Sigmoid colon (tissue), 4 donors: ENCODE measurements around the gene STX1B.

ENCODE experiments used
- CTCF ChIP-seq, 4 experiments: fragments of 450-650 bp in 3 of 4; fragments of 200-600 bp in 1 of 4; IDR thresholded peaks; one replicate each; pipeline ENCODE4 v1.5.1; 2016 to 2019; ENCODE audit warnings: antibody characterized with exemption in 4 of 4, mild to moderate bottlenecking in 3 of 4, moderate library complexity in 2 of 4
- EP300 ChIP-seq, 4 donors: sonication (generic); formaldehyde crosslinking; IDR thresholded peaks; one replicate each; pipeline ENCODE4 v1.6.1; 2017; ENCODE audit warnings: antibody characterized with exemption in 4 of 4
- POLR2A ChIP-seq, 2 donors: fragments of 450-650 bp; IDR thresholded peaks; one replicate each; pipeline ENCODE4 v1.6.1; 2016; ENCODE audit warnings: antibody characterized with exemption in 2 of 2, mild to moderate bottlenecking in 2 of 2, moderate library complexity in 2 of 2
- POLR2AphosphoS5 ChIP-seq, 4 donors: sonication (generic); formaldehyde crosslinking; IDR thresholded peaks; one replicate each; pipeline ENCODE4 v1.6.1; 2017; ENCODE audit warnings: antibody characterized with exemption in 4 of 4

- no peak for TF ChIP-seq CTCF (IDR thresholded peaks at IDR 0.05)
- TF ChIP-seq EP300 (IDR thresholded peaks at IDR 0.05) = no peak
- TF ChIP-seq POLR2AphosphoS5 (IDR thresholded peaks at IDR 0.05) = no peak
- no peak for TF ChIP-seq POLR2A (IDR thresholded peaks at IDR 0.05)
Measured at GRCh38 chr16:30979170-30980022, 31.0 kb downstream of the STX1B start.
